Lower lobe of right lung (tissue), 2 donors: ENCODE data around the gene COL6A3. TPM values are rescaled to one million over a fixed set of nuclear protein-coding genes. Genes with fewer than 3 reads are reported as not detected.
"Not testable (repeated sequence)": the region's sequence is repeated elsewhere in the genome, so short reads cannot be mapped to it uniquely, and the experiment has no call there.

ENCODE experiments used
- ATAC-seq, 2 donors: fragments of 200-7000 bp; cut with Tn5 transposase; one replicate each; pipeline ENCODE4 v1.9.1; 2020 to 2022; ENCODE audit warnings: mild to moderate bottlenecking in 2 of 2, moderate library complexity in 2 of 2
- DNase-seq: peaks from one replicate; pipeline ENCODE4 v3.0.0-alpha.2; 2020
- H3K27ac ChIP-seq: fragments of 200-600 bp; one replicate; pipeline ENCODE4 v1.8.0; 2022
- H3K27me3 ChIP-seq: fragments of 200-600 bp; one replicate; pipeline ENCODE4 v1.8.0; 2022; ENCODE audit warnings: low read depth
- H3K36me3 ChIP-seq: fragments of 200-600 bp; one replicate; pipeline ENCODE4 v1.8.0; 2022; ENCODE audit warnings: mild to moderate bottlenecking
- H3K4me1 ChIP-seq: fragments of 200-600 bp; one replicate; pipeline ENCODE4 v1.8.0; 2022
- H3K4me3 ChIP-seq: fragments of 200-600 bp; one replicate; pipeline ENCODE4 v1.8.0; 2022; ENCODE audit warnings: mild to moderate bottlenecking
- H3K9me3 ChIP-seq: fragments of 200-600 bp; one replicate; pipeline ENCODE4 v1.8.0; 2022
- intact Hi-C: fragments of 100-400 bp; cut with DNase I; formaldehyde crosslinking; loops from one replicate; pipeline ENCODE4 v1.11.0; 2022
- total RNA-seq: library from RNA; stranded (reverse); fragmentation: NEBNext Ultra II Directional; extraction: Animal tissue kit (Norgen Biotek cat#: 25700); gene quantifications from one replicate; pipeline ENCODE4 v1.2.1, GENCODE V29; 2021
- TF ChIP-seq, protein P1 (sequence below): fragments of 200-600 bp; IDR thresholded peaks from one replicate; pipeline ENCODE4 v1.8.0; 2022; ENCODE audit warnings: antibody characterized with exemption, mild to moderate bottlenecking
- donor health status: DM: no; HTN: yes; CAD: no; lungs with severe emphysema.

The COL6A3 gene
- total RNA-seq, 1 donor from 2014 or later: 114 TPM

- peak overlapping the region; percentile 56 for H3K4me3 ChIP-seq
- H3K4me1 ChIP-seq: no peaks in the 10 kb centered on the region
- intact Hi-C loops: no loop called here
- H3K27me3 ChIP-seq: no peaks in the 10 kb centered on the region
- H3K36me3 ChIP-seq: no peaks in the 10 kb centered on the region
- ATAC-seq: peak; percentile 28 to 33
- TF ChIP-seq, protein P1, sequence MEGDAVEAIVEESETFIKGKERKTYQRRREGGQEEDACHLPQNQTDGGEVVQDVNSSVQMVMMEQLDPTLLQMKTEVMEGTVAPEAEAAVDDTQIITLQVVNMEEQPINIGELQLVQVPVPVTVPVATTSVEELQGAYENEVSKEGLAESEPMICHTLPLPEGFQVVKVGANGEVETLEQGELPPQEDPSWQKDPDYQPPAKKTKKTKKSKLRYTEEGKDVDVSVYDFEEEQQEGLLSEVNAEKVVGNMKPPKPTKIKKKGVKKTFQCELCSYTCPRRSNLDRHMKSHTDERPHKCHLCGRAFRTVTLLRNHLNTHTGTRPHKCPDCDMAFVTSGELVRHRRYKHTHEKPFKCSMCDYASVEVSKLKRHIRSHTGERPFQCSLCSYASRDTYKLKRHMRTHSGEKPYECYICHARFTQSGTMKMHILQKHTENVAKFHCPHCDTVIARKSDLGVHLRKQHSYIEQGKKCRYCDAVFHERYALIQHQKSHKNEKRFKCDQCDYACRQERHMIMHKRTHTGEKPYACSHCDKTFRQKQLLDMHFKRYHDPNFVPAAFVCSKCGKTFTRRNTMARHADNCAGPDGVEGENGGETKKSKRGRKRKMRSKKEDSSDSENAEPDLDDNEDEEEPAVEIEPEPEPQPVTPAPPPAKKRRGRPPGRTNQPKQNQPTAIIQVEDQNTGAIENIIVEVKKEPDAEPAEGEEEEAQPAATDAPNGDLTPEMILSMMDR: no peak
- no peak for DNase-seq
- H3K9me3 ChIP-seq: no peaks in the 10 kb centered on the region
- H3K27ac ChIP-seq: peak overlapping the region; percentile 73
These were observed 782 bp downstream of the COL6A3 start for GRCh38 chr2:237412988-237413776.

GRCh38 chr2:237412646-237412987, 1.3 kb downstream of the COL6A3 start:
- TF ChIP-seq, protein P1: no peak
- H3K27me3 ChIP-seq: no peaks in the 10 kb centered on the region
- peak overlapping the region; percentile 73 for H3K27ac ChIP-seq
- peak overlapping the region; percentile 56 for H3K4me3 ChIP-seq
- no peaks in the 10 kb centered on the region for H3K4me1 ChIP-seq
- intact Hi-C loops: no loop called here
- no peaks in the 10 kb centered on the region for H3K9me3 ChIP-seq
- ATAC-seq: no peak
- no peaks in the 10 kb centered on the region for H3K36me3 ChIP-seq
- no peak for DNase-seq

DNA sequence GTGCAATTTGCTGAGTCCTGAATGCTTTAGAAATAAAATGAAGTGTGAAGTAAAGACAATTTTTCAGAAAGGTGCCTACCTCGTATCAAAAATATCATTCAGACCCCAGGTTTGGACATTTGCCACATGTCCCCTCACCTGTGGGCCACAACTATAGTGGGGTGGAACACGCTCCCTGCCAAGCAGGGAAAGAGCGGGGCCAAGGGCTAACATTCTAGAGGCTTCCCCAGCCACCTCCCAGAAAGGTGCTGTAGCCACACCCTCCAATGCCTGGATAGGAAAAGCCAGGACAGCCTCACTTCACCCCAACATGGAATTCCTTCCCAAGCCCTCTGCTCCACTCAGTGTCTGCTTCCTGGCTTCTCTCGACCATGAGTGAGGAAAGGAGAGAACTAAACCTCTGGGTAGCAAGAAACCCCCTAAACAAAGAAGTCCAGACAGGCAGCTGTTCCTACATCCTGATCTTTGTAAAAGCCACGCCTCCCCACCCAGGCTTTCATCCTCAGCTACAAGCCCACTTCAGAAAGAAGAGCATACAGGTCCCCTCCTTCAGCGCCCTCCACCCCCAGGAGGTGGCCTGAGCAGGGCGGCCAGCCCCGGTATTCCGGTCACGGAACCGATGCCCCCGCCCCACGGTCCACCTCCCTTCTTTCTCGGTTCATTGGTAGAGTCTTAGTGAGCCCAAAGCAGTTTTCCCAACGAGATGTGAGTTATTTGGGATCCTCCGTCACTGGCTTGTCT, 2.1 kb downstream of the COL6A3 start:
- TF ChIP-seq, protein P1: no peak
- H3K9me3 ChIP-seq: no peaks in the 10 kb centered on the region
- intact Hi-C loops: no loop called here
- peak; percentile 20 to 34 for ATAC-seq
- H3K4me1 ChIP-seq: no peaks in the 10 kb centered on the region
- H3K4me3 ChIP-seq: peak overlapping the region; percentile 56
- H3K27ac ChIP-seq: peak overlapping the region; percentile 73
- DNase-seq: no peak
- H3K27me3 ChIP-seq: no peaks in the 10 kb centered on the region
- H3K36me3 ChIP-seq: no peaks in the 10 kb centered on the region

DNA sequence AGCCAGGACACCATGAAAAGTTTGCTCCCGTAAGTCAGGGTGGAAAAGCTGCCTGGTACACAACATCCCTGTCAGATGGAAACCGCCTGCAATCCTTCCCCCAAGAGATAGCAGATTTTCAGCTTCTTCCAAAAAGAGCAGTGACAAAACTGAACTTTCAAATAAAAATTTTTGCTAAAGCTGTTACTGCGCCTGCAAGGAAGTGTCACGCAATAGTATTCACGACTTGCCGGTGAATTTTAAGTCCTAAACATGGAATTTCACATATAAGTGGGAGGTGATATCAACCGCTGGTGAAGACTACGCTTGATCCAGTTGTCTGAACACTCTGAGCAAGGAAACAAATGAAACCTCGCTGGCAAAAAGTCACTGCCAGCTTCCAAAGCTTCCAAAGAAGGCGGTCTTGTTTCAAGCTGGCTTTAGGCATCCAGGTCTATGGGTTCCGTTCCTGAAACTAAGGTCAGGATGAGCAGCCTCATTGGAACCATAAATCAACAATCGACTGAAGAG, 2.8 kb downstream of the COL6A3 start:
- Histone ChIP-seq H3K27ac (peak overlapping the region; percentile 73), H3K27me3 (no peaks in the 10 kb centered on the region), H3K36me3 (no peaks in the 10 kb centered on the region), H3K4me3 (peak overlapping the region; percentile 56), H3K4me1 (no peaks in the 10 kb centered on the region), H3K9me3 (no peaks in the 10 kb centered on the region)
- DNase-seq: no peak
- ATAC-seq: no peak
- intact Hi-C loops: no loop called here
- TF ChIP-seq, protein P1: no peak

GRCh38 chr2:237409263-237409662, 4.7 kb downstream of the COL6A3 start:
- H3K27ac ChIP-seq, H3K4me1 ChIP-seq, H3K4me3 ChIP-seq, H3K9me3 ChIP-seq, H3K27me3 ChIP-seq, intact Hi-C loops, H3K36me3 ChIP-seq, DNase-seq, ATAC-seq: not testable (repeated sequence)
